Stimulated activated CD8-positive, alpha-beta memory T cell treated with anti-CD3 and anti-CD28 coated beads, Interleukin-7, amount 100 ng/mL, for 24 hours (primary cell): ENCODE results near the gene RNF150.

Source experiments
- DNase-seq: peaks from one replicate; pipeline ENCODE4 v3.0.0-alpha.2; 2020; ENCODE audit warnings: low read depth

The RNF150 gene

DNA sequence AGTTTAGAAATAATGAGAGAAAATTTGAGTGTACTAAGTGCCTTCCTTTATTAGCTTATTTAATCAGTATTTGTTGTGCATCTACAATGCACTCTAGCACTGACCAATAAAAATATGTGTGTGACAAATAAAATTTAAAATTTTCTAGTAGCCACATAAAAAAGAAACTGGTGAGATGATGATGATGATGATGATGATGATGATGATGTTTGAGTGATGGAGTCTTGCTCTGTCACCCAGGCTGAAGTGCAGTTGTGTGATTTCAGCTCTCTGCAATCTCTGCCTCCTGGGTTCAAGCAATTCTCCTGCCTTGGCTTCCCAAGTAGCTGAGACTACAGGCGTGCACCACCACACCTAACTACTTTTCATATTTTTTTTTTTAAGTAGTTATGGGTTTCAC lies 110.2 kb downstream of the RNF150 start:
- no peak for DNase-seq

GRCh38 chr4:141022111-141022695 lies 111.1 kb downstream of the RNF150 start:
- DNase-seq: no peak

DNA sequence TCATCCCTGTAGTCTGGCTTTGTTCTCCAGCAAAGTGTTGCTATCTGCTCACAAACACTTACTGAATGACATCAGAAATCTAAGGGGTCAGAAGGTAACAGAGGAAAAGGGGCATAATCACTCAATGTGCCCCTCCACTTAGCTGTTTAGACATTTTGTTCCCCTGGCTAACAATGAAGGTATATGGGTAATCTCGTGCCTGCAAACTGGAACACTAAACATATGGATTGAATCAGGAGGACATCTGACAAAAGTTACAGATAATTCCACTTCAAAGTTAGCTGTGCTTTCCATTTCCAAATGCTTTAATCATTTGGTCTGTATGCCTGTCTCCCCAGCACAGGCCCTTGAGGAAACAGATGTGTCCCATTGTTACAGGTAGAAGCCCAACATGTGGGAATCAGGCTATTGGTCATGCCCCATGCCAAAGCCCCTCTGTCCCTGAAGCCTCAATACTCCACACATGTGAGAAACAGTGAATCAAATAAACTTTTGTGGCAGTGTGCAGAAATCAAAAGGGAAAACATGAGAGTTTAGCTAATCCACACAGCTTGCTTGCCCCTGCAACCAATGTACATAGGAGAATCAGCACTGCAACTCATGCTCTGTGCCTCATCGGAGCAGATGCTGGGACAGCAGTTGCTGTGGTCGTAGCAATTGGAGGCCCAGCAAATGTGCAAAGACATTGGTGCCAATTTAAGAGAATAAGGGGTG lies 111.7 kb downstream of the RNF150 start:
- DNase-seq: no peak

DNA sequence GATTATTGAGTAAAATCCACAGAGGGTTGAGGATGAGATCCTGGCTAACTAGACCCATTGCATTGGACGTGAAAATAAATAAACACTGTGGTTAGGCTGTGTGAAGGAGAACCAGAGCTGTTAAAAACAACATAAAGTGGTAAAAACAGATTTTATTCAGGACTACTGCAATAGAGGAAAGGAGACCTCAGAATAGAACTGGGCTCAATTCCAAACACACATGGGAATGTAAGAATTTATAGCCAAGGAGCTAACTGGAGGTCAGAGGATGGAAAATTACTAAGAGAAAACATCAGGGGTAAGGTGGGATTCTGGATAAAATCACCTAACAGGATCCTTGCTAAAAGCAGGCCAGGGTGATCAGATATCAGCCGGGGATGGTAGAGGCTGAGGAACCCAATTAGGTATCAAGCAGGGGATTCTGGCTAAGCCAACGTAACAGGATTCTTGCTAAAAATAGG lies 112.4 kb downstream of the RNF150 start:
- DNase-seq: no peak

DNA sequence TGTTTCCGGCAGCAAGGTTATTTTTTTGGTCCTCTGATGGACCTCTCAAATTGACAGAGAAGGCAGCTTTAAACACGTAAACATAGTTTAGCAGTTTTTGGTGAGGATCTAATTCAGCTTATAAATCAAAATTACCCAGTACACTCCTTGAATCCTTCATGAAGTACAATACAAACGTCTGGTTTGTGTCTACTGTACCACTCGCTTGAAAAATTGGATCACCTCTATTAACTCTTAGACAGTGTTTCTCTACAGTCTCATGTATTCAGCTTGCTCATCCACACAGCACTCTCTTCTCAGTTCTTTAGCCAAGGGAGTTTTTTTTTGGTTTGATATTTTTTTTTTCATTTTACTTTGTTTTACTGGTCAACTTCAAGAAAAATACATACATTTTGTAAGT lies 113.5 kb downstream of the RNF150 start:
- DNase-seq: no peak

GRCh38 chr4:141016117-141016798 lies 117.0 kb downstream of the RNF150 start:
- no peak for DNase-seq

GRCh38 chr4:141013899-141014298 lies 119.4 kb downstream of the RNF150 start:
- DNase-seq: no peak

GRCh38 chr4:141011901-141012315 lies 121.4 kb downstream of the RNF150 start:
- no peak for DNase-seq

DNA sequence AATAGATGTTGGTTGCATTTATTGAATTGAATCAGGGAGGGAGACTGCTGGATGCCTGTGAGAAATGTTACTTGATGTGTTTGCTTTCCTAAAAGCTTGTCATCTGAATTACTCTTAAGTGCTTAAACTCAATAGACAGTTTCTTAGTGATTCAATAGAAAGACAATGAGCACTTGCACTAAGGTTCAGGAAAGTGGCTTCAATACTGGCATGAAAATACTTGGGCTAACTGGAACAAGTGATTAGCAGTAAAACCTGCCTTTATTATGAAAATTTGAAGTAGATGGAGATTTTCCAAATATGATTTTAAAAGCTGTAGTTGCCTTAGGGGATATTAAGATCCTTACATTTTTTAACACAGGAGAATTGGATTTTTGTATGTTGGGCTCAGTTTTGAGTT lies 123.3 kb downstream of the RNF150 start:
- no peak for DNase-seq

GRCh38 chr4:141009129-141009528 lies 124.1 kb downstream of the RNF150 start:
- no peak for DNase-seq

GRCh38 chr4:141006242-141006802 lies 126.9 kb downstream of the RNF150 start:
- no peak for DNase-seq

DNA sequence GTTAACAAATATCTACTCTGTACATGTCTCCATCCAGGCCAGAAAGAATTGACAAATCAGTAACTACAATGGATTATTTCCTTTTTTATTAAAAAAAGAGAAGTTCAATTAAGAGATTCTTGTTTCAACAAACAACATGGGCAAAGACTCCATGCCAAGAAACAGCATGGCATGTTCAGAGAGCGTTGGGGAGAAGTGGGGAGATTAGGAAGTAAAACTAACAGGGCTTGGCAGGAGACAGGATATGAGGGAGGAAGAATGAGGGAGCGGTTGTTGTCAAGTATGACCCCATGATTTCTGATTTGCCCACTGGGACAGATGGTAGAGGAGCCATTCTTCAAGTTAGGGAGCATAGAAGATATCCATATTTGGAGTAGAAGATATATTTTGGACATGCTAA lies 128.4 kb downstream of the RNF150 start:
- no peak for DNase-seq

GRCh38 chr4:141003193-141003592 lies 130.1 kb downstream of the RNF150 start:
- DNase-seq: no peak

DNA sequence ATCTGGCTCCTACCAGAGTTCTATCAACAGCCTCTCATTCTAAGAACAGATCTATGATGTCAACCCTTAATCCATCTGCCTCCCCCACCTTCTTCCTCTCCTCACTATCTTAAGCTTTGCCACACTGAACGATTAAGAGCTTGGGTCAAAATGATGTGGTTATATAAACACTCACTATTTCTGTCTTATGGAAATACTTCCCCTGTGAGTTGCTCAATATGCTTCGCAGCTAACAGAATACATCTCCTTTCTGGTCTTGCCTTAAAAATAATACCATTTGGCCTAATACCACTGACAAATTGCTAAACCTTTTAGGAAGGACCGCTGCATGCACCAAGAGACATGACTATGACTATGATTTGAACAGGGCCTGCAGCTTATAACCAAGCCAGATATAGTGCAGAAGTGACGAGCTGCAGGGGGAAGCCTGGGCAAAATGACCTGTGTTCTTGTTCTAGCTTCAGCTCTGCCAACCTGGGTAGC lies 130.9 kb downstream of the RNF150 start:
- no peak for DNase-seq

- no peak for DNase-seq
These were observed 136.5 kb downstream of the RNF150 start for GRCh38 chr4:140996766-140997165.

DNA sequence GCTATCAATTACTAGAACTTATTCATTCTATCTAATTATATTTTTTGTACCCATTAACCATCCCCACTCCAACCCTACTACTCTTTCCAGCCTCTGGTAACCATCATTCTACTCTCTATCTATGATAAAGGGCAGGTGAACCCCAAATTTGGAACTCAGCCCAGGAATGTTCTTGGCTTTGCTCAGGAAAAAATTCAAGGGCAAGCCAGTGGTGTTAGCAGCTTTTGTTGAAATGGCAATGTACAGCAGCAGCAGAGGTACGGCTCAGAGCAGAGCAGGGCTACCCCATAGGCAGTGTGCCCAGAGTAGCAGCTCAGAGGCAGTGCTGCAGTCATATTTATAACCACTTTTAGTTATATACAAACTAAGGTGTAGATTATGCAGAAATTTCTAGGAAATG lies 138.2 kb downstream of the RNF150 start:
- no peak for DNase-seq

DNA sequence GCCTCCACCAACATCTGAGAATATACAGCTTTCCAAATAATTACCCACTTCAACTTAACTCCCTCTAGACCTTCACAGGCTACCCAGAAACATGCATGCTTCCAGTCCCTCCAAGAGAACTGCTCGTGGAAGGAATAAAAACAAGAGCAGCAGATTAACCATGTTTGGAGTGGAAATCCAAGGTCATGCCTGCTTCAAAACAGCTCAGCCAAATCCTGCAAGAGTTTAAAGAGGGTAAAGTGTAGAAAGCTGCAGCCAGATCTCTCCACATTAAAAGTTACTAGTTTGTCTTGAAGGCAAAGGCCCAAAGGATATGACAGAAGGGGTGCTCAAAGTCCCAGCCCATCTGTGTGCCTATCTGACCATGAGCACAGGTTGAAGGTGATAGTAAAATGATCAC lies 139.3 kb downstream of the RNF150 start:
- no peak for DNase-seq

- no peak for DNase-seq
These were observed 139.9 kb downstream of the RNF150 start for GRCh38 chr4:140993370-140993769.

DNA sequence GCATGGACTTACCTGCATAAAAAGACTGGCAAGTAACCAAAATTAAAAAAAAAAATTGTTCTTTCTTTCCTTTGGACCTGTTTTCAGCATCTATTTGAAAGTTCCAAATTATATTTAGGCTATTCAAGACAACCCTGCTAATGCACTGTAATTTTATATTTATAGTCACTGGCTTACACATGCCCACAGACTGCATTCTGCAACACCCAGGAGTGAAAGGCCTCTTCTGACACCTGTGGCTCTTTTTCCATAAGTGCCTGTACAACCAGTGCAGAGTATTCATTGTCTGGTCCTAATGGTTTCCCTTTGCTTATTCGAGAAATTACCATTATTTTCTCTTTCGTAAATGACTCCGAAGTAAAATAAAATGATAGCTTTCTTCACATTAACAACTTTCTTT lies 143.3 kb downstream of the RNF150 start:
- DNase-seq: no peak

- no peak for DNase-seq
These were observed 147.2 kb downstream of the RNF150 start for GRCh38 chr4:140986045-140986444.

- no peak for DNase-seq
These were observed 150.5 kb downstream of the RNF150 start for GRCh38 chr4:140982613-140983340.
